ENCODE results near the gene PASK. TPM values are rescaled to one million over a fixed set of nuclear protein-coding genes. Genes with fewer than 3 reads are reported as not detected.

The PASK gene
- polyA plus RNA-seq, 3 donors: 0.56 to 4.3 (median 0.70) TPM

GRCh38 chr2:241065355-241065803 is 83.9 kb downstream of the PASK start:
- Histone ChIP-seq H3K9me3 (replicated peaks in 1 of 2; ENCODE audit: control insufficient read depth in 1 of 2, insufficient read depth in 1 of 2, low read length in 2 of 2) (no peaks in the 10 kb centered on the region), H3K4me2 (replicated peaks; ENCODE audit: extremely low read depth, low read length, poor library complexity, severe bottlenecking) (no peak overlapping the region), H3K27me3 (ENCODE audit: control insufficient read depth in 2 of 2, insufficient read depth in 2 of 2, low read length in 2 of 2) (no peaks in the 10 kb centered on the region), H3K4me1 (ENCODE audit: control insufficient read depth in 1 of 2, insufficient read depth in 2 of 2, low read length in 2 of 2) (no peaks in the 10 kb centered on the region), H3K27ac (ENCODE audit: low read depth in 1 of 2, low read length in 2 of 2) (no peak overlapping the region), H3K79me2 (ENCODE audit: insufficient read depth, low read length) (no peaks in the 10 kb centered on the region), H3K4me3 (replicated peaks in 1 of 3; ENCODE audit: low read depth in 2 of 3, low read length in 3 of 3) (no peak overlapping the region), H4K20me1 (ENCODE audit: insufficient read depth, low read length) (no peaks in the 10 kb centered on the region), H2AFZ (ENCODE audit: insufficient read depth, low read depth, low read length, poor library complexity, severe bottlenecking) (no peak overlapping the region), H3K9ac (ENCODE audit: insufficient read depth, low read length, poor library complexity, severe bottlenecking) (no peak overlapping the region), H3K36me3 (replicated peaks in 1 of 2; ENCODE audit: control insufficient read depth in 1 of 2, insufficient read depth in 2 of 2, low read length in 2 of 2) (no peaks in the 10 kb centered on the region)
- Mint-ChIP-seq H3K4me1 (peaks cover 3% of the 10 kb centered on the region), H3K9me3 (no peaks in the 10 kb centered on the region), H3K4me3 (no peak overlapping the region), H3K27me3 (ENCODE audit: low read depth in 3 of 3) (peaks cover 7 to 20% (median 12%) of the 10 kb centered on the region in 3 donors), H3K27ac (no peak overlapping the region), H3K36me3 (no peaks in the 10 kb centered on the region)
- 96% methylated on average over 27 of the region's 27 CpGs for WGBS (ENCODE audit: insufficient coverage)
- no peak for DNase-seq
- TF ChIP-seq, protein P1, sequence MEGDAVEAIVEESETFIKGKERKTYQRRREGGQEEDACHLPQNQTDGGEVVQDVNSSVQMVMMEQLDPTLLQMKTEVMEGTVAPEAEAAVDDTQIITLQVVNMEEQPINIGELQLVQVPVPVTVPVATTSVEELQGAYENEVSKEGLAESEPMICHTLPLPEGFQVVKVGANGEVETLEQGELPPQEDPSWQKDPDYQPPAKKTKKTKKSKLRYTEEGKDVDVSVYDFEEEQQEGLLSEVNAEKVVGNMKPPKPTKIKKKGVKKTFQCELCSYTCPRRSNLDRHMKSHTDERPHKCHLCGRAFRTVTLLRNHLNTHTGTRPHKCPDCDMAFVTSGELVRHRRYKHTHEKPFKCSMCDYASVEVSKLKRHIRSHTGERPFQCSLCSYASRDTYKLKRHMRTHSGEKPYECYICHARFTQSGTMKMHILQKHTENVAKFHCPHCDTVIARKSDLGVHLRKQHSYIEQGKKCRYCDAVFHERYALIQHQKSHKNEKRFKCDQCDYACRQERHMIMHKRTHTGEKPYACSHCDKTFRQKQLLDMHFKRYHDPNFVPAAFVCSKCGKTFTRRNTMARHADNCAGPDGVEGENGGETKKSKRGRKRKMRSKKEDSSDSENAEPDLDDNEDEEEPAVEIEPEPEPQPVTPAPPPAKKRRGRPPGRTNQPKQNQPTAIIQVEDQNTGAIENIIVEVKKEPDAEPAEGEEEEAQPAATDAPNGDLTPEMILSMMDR (IDR thresholded peaks at IDR 0.05): no peak
- intact Hi-C loops (cut with micrococcal nuclease): no loop called here

GRCh38 chr2:241064802-241065354 is 84.4 kb downstream of the PASK start:
- Histone ChIP-seq H2AFZ (ENCODE audit: insufficient read depth, low read depth, low read length, poor library complexity, severe bottlenecking) (no peak overlapping the region), H3K27me3 (ENCODE audit: control insufficient read depth in 2 of 2, insufficient read depth in 2 of 2, low read length in 2 of 2) (no peaks in the 10 kb centered on the region), H3K4me3 (replicated peaks in 1 of 3; ENCODE audit: low read depth in 2 of 3, low read length in 3 of 3) (no peak overlapping the region), H3K36me3 (replicated peaks in 1 of 2; ENCODE audit: control insufficient read depth in 1 of 2, insufficient read depth in 2 of 2, low read length in 2 of 2) (no peaks in the 10 kb centered on the region), H3K9ac (ENCODE audit: insufficient read depth, low read length, poor library complexity, severe bottlenecking) (no peak overlapping the region), H3K4me2 (replicated peaks; ENCODE audit: extremely low read depth, low read length, poor library complexity, severe bottlenecking) (no peak overlapping the region), H3K27ac (ENCODE audit: low read depth in 1 of 2, low read length in 2 of 2) (no peak overlapping the region), H3K79me2 (ENCODE audit: insufficient read depth, low read length) (no peaks in the 10 kb centered on the region), H3K9me3 (replicated peaks in 1 of 2; ENCODE audit: control insufficient read depth in 1 of 2, insufficient read depth in 1 of 2, low read length in 2 of 2) (no peaks in the 10 kb centered on the region), H4K20me1 (ENCODE audit: insufficient read depth, low read length) (no peaks in the 10 kb centered on the region), H3K4me1 (ENCODE audit: control insufficient read depth in 1 of 2, insufficient read depth in 2 of 2, low read length in 2 of 2) (no peaks in the 10 kb centered on the region)
- 92% methylated on average over 16 of the region's 23 CpGs for WGBS (ENCODE audit: insufficient coverage)
- DNase-seq: no peak
- Mint-ChIP-seq H3K4me3 (no peak overlapping the region), H3K4me1 (peaks cover 3% of the 10 kb centered on the region), H3K27me3 (ENCODE audit: low read depth in 3 of 3) (peaks cover 7 to 22% (median 11%) of the 10 kb centered on the region in 3 donors), H3K27ac (no peak overlapping the region), H3K36me3 (no peaks in the 10 kb centered on the region), H3K9me3 (no peaks in the 10 kb centered on the region)
- TF ChIP-seq, protein P1 (IDR thresholded peaks at IDR 0.05): no peak
- intact Hi-C loops (cut with micrococcal nuclease): no loop called here
